RWPE1 (cell line): ENCODE data around the gene MYOM3.

Experiments used
- CTCF ChIA-PET: fragments of 350-600 bp; sonication (Branson Sonifier 250); formaldehyde crosslinking; extraction: SDS; loops from one replicate; lab custom pipeline; 2021; lab: Yijun Ruan, JAX
- POLR2A ChIA-PET: fragments of 400-600 bp; formaldehyde crosslinking; extraction: SDS; loops from one replicate; lab custom pipeline; 2020; ENCODE audit warnings: antibody characterized with exemption; ENCODE audit not compliant: low non-redundant PET; lab: Yijun Ruan, JAX
- DNase-seq: peaks from one replicate; pipeline ENCODE4 v3.0.0; 2012; ENCODE audit warnings: low spot score
- H3K27ac ChIP-seq: fragments of 450-650 bp; 2 replicates; pipeline ENCODE4 v1.5.1; 2017
- CTCF ChIP-seq: fragments of 450-650 bp; conservative IDR thresholded peaks from 2 replicates; pipeline ENCODE4 v1.5.1; 2017; ENCODE audit warnings: low read depth, mild to moderate bottlenecking

MYOM3 gene

GRCh38 chr1:24139841-24140425 lies 28.0 kb upstream of the MYOM3 start:
- H3K27ac ChIP-seq = no peak overlapping the region
- CTCF ChIA-PET = interaction anchor here (0.6 kb wide), 1 partner anchor 10 kb away, joined by 6 read pairs; no protein-coding TSS in a partner anchor
- POLR2A ChIA-PET = no interaction called here
- no peak for TF ChIP-seq CTCF
- no peak for DNase-seq

GRCh38 chr1:24139222-24139489 lies 27.2 kb upstream of the MYOM3 start:
- ChIA-PET CTCF (no interaction called here), POLR2A (no interaction called here)
- H3K27ac ChIP-seq = no peak overlapping the region
- no peak for DNase-seq
- no peak for TF ChIP-seq CTCF

- H3K27ac ChIP-seq = no peak overlapping the region
- DNase-seq = no peak
- no peak for TF ChIP-seq CTCF
- ChIA-PET POLR2A (no interaction called here), CTCF (no interaction called here)
Observed at GRCh38 chr1:24138476-24139221, 26.7 kb upstream of the MYOM3 start.

GRCh38 chr1:24136956-24137539 lies 25.1 kb upstream of the MYOM3 start:
- no peak overlapping the region for H3K27ac ChIP-seq
- POLR2A ChIA-PET = no interaction called here
- CTCF ChIA-PET = no interaction called here
- DNase-seq = no peak
- TF ChIP-seq CTCF = no peak

- ChIA-PET POLR2A (no interaction called here), CTCF (interaction anchor here (1.0 kb wide), 1 partner anchor 257 kb away, joined by 3 read pairs; no protein-coding TSS in a partner anchor)
- no peak for TF ChIP-seq CTCF
- DNase-seq = no peak
- H3K27ac ChIP-seq = no peak overlapping the region
Observed at GRCh38 chr1:24134376-24134775, 22.4 kb upstream of the MYOM3 start.

GRCh38 chr1:24133819-24134218 lies 21.9 kb upstream of the MYOM3 start:
- no peak overlapping the region for H3K27ac ChIP-seq
- TF ChIP-seq CTCF = no peak
- ChIA-PET CTCF (interaction anchor here (1.0 kb wide), 1 partner anchor 258 kb away, joined by 3 read pairs; no protein-coding TSS in a partner anchor), POLR2A (no interaction called here)
- DNase-seq = no peak
